ENCODE measurements around the gene GRM8.

Gene GRM8

GRCh38 chr7:126806614-126807013, 446.1 kb downstream of the GRM8 start:
- no peaks in the 10 kb centered on the region for H3K4me1 ChIP-seq (ENCODE audit: insufficient read depth, low read length, severe bottlenecking)
- H4K20me1 ChIP-seq (ENCODE audit: insufficient read depth, low read length) = no peaks in the 10 kb centered on the region
- no peak overlapping the region for H3K4me3 ChIP-seq (ENCODE audit: low read depth, low read length, poor library complexity, severe bottlenecking)
- H3K27ac ChIP-seq (ENCODE audit: low read depth, low read length, poor library complexity, severe bottlenecking) = no peak overlapping the region
- H3K79me2 ChIP-seq (ENCODE audit: insufficient read depth, low read length) = no peaks in the 10 kb centered on the region
- H3K4me2 ChIP-seq (ENCODE audit: low read length) = no peak overlapping the region
- no peak overlapping the region for H3K9ac ChIP-seq (ENCODE audit: low read length)
- H3K9me3 ChIP-seq (ENCODE audit: low read length) = peaks cover 5% of the 10 kb centered on the region; the same call in 1 of the 2 replicates
- no peak overlapping the region for H2AFZ ChIP-seq (ENCODE audit: low read length)
- H3K27me3 ChIP-seq (ENCODE audit: insufficient read depth, low read length) = no peaks in the 10 kb centered on the region
- TF ChIP-seq, protein P1, sequence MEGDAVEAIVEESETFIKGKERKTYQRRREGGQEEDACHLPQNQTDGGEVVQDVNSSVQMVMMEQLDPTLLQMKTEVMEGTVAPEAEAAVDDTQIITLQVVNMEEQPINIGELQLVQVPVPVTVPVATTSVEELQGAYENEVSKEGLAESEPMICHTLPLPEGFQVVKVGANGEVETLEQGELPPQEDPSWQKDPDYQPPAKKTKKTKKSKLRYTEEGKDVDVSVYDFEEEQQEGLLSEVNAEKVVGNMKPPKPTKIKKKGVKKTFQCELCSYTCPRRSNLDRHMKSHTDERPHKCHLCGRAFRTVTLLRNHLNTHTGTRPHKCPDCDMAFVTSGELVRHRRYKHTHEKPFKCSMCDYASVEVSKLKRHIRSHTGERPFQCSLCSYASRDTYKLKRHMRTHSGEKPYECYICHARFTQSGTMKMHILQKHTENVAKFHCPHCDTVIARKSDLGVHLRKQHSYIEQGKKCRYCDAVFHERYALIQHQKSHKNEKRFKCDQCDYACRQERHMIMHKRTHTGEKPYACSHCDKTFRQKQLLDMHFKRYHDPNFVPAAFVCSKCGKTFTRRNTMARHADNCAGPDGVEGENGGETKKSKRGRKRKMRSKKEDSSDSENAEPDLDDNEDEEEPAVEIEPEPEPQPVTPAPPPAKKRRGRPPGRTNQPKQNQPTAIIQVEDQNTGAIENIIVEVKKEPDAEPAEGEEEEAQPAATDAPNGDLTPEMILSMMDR (IDR thresholded peaks at IDR 0.05; ENCODE audit: low read length) = no peak
- TF ChIP-seq EZH2 (IDR thresholded peaks at IDR 0.05; ENCODE audit: borderline replicate concordance, low read length) = no peak
- H3F3A ChIP-seq (ENCODE audit: insufficient read depth, low read length) = no peaks in the 10 kb centered on the region
- H3K9me2 ChIP-seq (ENCODE audit: low read depth, low read length) = no peaks in the 10 kb centered on the region
- no peaks in the 10 kb centered on the region for H3K36me3 ChIP-seq (ENCODE audit: insufficient read depth, low read length)

DNA sequence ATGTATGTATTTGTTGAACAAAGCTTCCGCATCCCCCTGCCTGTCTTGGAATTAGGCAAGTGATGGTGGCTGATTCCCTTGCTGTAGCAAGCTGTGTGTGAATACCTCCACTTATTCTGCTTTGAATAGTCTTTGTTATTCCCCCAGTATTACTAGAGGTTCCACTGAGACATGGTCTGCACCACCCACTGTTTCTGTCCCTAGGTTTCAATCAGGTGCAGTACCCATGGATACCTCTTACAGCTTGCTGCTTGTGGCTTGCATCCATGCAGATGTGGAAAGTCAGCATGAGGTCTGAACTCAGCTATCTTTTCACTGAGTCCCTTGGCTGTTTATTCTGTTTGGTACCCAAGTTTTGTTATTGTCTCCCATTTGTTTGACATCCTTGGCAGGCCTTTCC, 447.4 kb downstream of the GRM8 start:
- Histone ChIP-seq H3K4me3 (ENCODE audit: low read depth, low read length, poor library complexity, severe bottlenecking) (no peak overlapping the region), H2AFZ (ENCODE audit: low read length) (no peak overlapping the region), H3K4me1 (ENCODE audit: insufficient read depth, low read length, severe bottlenecking) (no peaks in the 10 kb centered on the region), H3K36me3 (ENCODE audit: insufficient read depth, low read length) (no peaks in the 10 kb centered on the region), H3K79me2 (ENCODE audit: insufficient read depth, low read length) (no peaks in the 10 kb centered on the region), H3K27ac (ENCODE audit: low read depth, low read length, poor library complexity, severe bottlenecking) (no peak overlapping the region), H3F3A (ENCODE audit: insufficient read depth, low read length) (no peaks in the 10 kb centered on the region), H3K9me3 (ENCODE audit: low read length) (no peaks in the 10 kb centered on the region), H3K9ac (ENCODE audit: low read length) (no peak overlapping the region), H3K27me3 (ENCODE audit: insufficient read depth, low read length) (no peaks in the 10 kb centered on the region), H3K9me2 (ENCODE audit: low read depth, low read length) (no peaks in the 10 kb centered on the region), H4K20me1 (ENCODE audit: insufficient read depth, low read length) (no peaks in the 10 kb centered on the region), H3K4me2 (ENCODE audit: low read length) (no peak overlapping the region)
- TF ChIP-seq, protein P1 (IDR thresholded peaks at IDR 0.05; ENCODE audit: low read length) = no peak
- TF ChIP-seq EZH2 (IDR thresholded peaks at IDR 0.05; ENCODE audit: borderline replicate concordance, low read length) = no peak

DNA sequence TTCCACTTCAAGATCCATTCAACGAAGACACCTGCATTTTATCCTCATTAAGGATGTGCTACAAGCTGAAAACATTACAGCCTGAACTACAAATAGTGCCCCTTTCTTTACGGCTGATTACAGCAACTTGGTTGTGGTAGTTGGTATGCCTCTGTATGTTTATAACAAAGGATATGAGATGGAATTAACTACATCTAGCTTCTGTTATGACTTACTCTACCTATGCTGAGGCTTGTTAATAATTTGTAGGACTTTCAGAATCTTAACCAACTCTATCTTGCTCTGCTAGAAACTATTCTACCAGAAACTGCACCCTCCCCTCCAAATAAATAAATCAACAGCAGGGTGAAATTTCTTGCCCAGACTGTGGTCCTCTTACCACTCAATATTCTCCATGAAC, 448.1 kb downstream of the GRM8 start:
- Histone ChIP-seq H3K9me3 (ENCODE audit: low read length) (no peaks in the 10 kb centered on the region), H3K4me2 (ENCODE audit: low read length) (no peak overlapping the region), H3K27ac (ENCODE audit: low read depth, low read length, poor library complexity, severe bottlenecking) (no peak overlapping the region), H3K79me2 (ENCODE audit: insufficient read depth, low read length) (no peaks in the 10 kb centered on the region), H3K36me3 (ENCODE audit: insufficient read depth, low read length) (no peaks in the 10 kb centered on the region), H3F3A (ENCODE audit: insufficient read depth, low read length) (no peaks in the 10 kb centered on the region), H3K4me1 (ENCODE audit: insufficient read depth, low read length, severe bottlenecking) (no peaks in the 10 kb centered on the region), H3K9me2 (ENCODE audit: low read depth, low read length) (no peaks in the 10 kb centered on the region), H2AFZ (ENCODE audit: low read length) (no peak overlapping the region), H3K27me3 (ENCODE audit: insufficient read depth, low read length) (no peaks in the 10 kb centered on the region), H3K9ac (ENCODE audit: low read length) (no peak overlapping the region), H3K4me3 (ENCODE audit: low read depth, low read length, poor library complexity, severe bottlenecking) (no peak overlapping the region), H4K20me1 (ENCODE audit: insufficient read depth, low read length) (no peaks in the 10 kb centered on the region)
- TF ChIP-seq EZH2 (IDR thresholded peaks at IDR 0.05; ENCODE audit: borderline replicate concordance, low read length) = no peak
- TF ChIP-seq, protein P1 (IDR thresholded peaks at IDR 0.05; ENCODE audit: low read length) = no peak
